CD14-positive monocyte (primary cell): ENCODE results near the gene NDUFA9. TPM values are rescaled to one million over a fixed set of nuclear protein-coding genes. Genes with fewer than 3 reads are reported as not detected.

Source experiments
- DNase-seq, 3 donors: peaks; one replicate each; pipeline ENCODE4 v3.0.0-alpha.2; 2011 to 2022
- H2AFZ ChIP-seq: 2 replicates; pipeline ENCODE4 v1.6.0; 2012; ENCODE audit warnings: mild to moderate bottlenecking, low read depth, low read length, inconsistent platforms; ENCODE audit not compliant: insufficient read depth, poor library complexity, severe bottlenecking
- H3K27ac ChIP-seq, 2 donors: 1 replicate in 1 of 2; 2 replicates in 1 of 2; pipeline ENCODE4 v1.5.1; 2012 to 2013; ENCODE audit warnings: low read length in 2 of 2, control low read depth in 1 of 2, inconsistent platforms in 1 of 2, low read depth in 1 of 2, mild to moderate bottlenecking in 1 of 2
- H3K27me3 ChIP-seq, 2 donors: one replicate each; pipeline versions ENCODE4 v1.6.0 to v1.6.1; 2011 to 2013; ENCODE audit warnings: low read length in 2 of 2; ENCODE audit not compliant: control insufficient read depth in 2 of 2, insufficient read depth in 2 of 2
- H3K36me3 ChIP-seq, 2 donors: replicated peaks in 1 of 2; 1 replicate in 1 of 2; 2 replicates in 1 of 2; pipeline versions ENCODE4 v1.5.1 to v1.6.1; 2012 to 2013; ENCODE audit warnings: low read length in 2 of 2, control low read depth in 1 of 2, inconsistent platforms in 1 of 2, mild to moderate bottlenecking in 1 of 2; ENCODE audit not compliant: insufficient read depth in 2 of 2, control insufficient read depth in 1 of 2
- H3K4me1 ChIP-seq, 2 donors: 1 replicate in 1 of 2; 2 replicates in 1 of 2; pipeline versions ENCODE4 v1.5.1 to v1.6.1; 2012 to 2013; ENCODE audit warnings: low read length in 2 of 2, control low read depth in 1 of 2, inconsistent platforms in 1 of 2, mild to moderate bottlenecking in 1 of 2, moderate library complexity in 1 of 2; ENCODE audit not compliant: insufficient read depth in 2 of 2, control insufficient read depth in 1 of 2
- H3K4me2 ChIP-seq: replicated peaks from 2 replicates; pipeline ENCODE3; 2012; ENCODE audit warnings: low read length, moderate library complexity, mild to moderate bottlenecking; ENCODE audit not compliant: poor library complexity, severe bottlenecking; ENCODE audit errors: extremely low read depth
- H3K4me3 ChIP-seq, 3 experiments: fragments of 200-600 bp in 1 of 3; sonication (generic) in 1 of 3; replicated peaks in 1 of 3; 1 replicate in 2 of 3; 2 replicates in 1 of 3; pipeline ENCODE4 v1.5.1; 2011 to 2013; ENCODE audit warnings: low read length in 3 of 3, mild to moderate bottlenecking in 3 of 3, control low read depth in 2 of 3, low read depth in 2 of 3, inconsistent platforms in 1 of 3, moderate library complexity in 1 of 3
- H3K79me2 ChIP-seq: 2 replicates; pipeline ENCODE4 v1.6.0; 2012; ENCODE audit warnings: mild to moderate bottlenecking, control low read depth, inconsistent platforms, low read length, moderate library complexity; ENCODE audit not compliant: insufficient read depth
- H3K9ac ChIP-seq: 2 replicates; pipeline ENCODE4 v1.6.0; 2017; ENCODE audit warnings: low read length, mild to moderate bottlenecking; ENCODE audit not compliant: insufficient read depth, poor library complexity, severe bottlenecking
- H3K9me3 ChIP-seq, 2 donors: replicated peaks in 1 of 2; 1 replicate in 1 of 2; 2 replicates in 1 of 2; pipeline versions ENCODE4 v1.5.1 to v1.6.1; 2012 to 2013; ENCODE audit warnings: low read length in 2 of 2, control low read depth in 1 of 2; ENCODE audit not compliant: control insufficient read depth in 1 of 2, insufficient read depth in 1 of 2
- H4K20me1 ChIP-seq: 2 replicates; pipeline ENCODE4 v1.6.0; 2012; ENCODE audit warnings: mild to moderate bottlenecking, low read length, control low read depth, moderate library complexity; ENCODE audit not compliant: insufficient read depth
- H3K27ac Mint-ChIP-seq, 7 donors: one replicate each; pipeline ENCODE4 v1.8.0; 2020; ENCODE audit warnings: mild to moderate bottlenecking in 7 of 7, mixed read lengths in 7 of 7, moderate library complexity in 6 of 7, inconsistent platforms in 2 of 7
- H3K27me3 Mint-ChIP-seq, 3 donors: one replicate each; pipeline ENCODE4 v1.8.0; 2021 to 2022; ENCODE audit warnings: low read depth in 3 of 3, mild to moderate bottlenecking in 3 of 3, mixed read lengths in 3 of 3, moderate library complexity in 3 of 3, inconsistent platforms in 1 of 3
- H3K36me3 Mint-ChIP-seq, 2 donors: one replicate each; pipeline ENCODE4 v1.8.0; 2020; ENCODE audit warnings: mixed read lengths in 2 of 2, inconsistent platforms in 1 of 2, mild to moderate bottlenecking in 1 of 2
- H3K4me1 Mint-ChIP-seq: one replicate; pipeline ENCODE4 v1.8.0; 2020; ENCODE audit warnings: mild to moderate bottlenecking, mixed read lengths
- H3K4me3 Mint-ChIP-seq, 2 donors: one replicate each; pipeline ENCODE4 v1.8.0; 2020; ENCODE audit warnings: mild to moderate bottlenecking in 2 of 2, mixed read lengths in 2 of 2, moderate library complexity in 1 of 2
- H3K9me3 Mint-ChIP-seq, 7 donors: one replicate each; pipeline ENCODE4 v1.8.0; 2020 to 2022; ENCODE audit warnings: mixed read lengths in 7 of 7, mild to moderate bottlenecking in 6 of 7, moderate library complexity in 6 of 7, inconsistent platforms in 2 of 7
- WGBS: methylation state at CpG from one replicate; pipeline ENCODE4 v1.1.5; 2013; ENCODE audit warnings: missing lambda C conversion rate; ENCODE audit not compliant: insufficient coverage; 5-methylcytosine and 5-hydroxymethylcytosine counted together
- intact Hi-C, 2 donors: fragments of 100-400 bp; cut with micrococcal nuclease; formaldehyde crosslinking; loops; one replicate each; pipeline versions ENCODE4 v1.15.0 to v1.15.1; 2023
- polyA plus RNA-seq, 3 donors: library from polyadenylated mRNA; depleted of rRNA in 1 of 3; unstranded in 2 of 3; stranded (reverse) in 1 of 3; fragments of 300-500 nt in 2 of 3; fragments of >200 nt in 1 of 3; fragmentation: Illumina TruSeq in 2 of 3; gene quantifications; 1 replicate in 2 of 3; 2 replicates in 1 of 3; pipeline ENCODE4 v1.2.3, GENCODE V29; 2012 to 2021
- TF ChIP-seq, protein P1 (sequence below): fragments of 200-600 bp; IDR thresholded peaks from one replicate; pipeline ENCODE4 v1.8.0; 2022; ENCODE audit warnings: antibody characterized with exemption, mild to moderate bottlenecking

The NDUFA9 gene
- polyA plus RNA-seq, 3 donors: 31.4 to 200 (median 136) TPM

DNA sequence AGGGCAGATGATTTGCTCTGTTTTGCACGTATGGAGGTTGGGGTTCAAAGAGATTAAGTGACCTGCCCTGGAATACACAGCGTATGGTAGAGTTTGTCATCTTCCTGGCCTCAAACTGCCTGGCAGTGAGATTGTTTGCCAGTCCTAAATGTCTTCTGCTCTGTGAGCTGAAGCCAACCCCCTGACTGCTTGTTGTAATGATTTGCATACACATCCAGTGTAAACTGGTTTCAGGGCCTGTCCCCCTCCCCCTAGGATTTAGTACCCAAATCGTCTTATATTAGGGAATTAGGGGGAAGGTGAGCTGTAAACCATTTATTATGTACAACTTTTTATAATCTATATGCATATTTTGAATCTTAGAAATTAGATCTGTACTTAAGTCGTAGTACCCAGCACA is 38.4 kb upstream of the NDUFA9 start:
- Histone ChIP-seq H3K36me3 (peaks cover 39 to 66% of the 10 kb centered on the region in 2 donors), H3K79me2 (peaks cover 10% of the 10 kb centered on the region), H3K9ac (no peak overlapping the region), H3K4me2 (no peak overlapping the region), H4K20me1 (no peaks in the 10 kb centered on the region), H3K27ac (no peak overlapping the region), H3K9me3 (no peaks in the 10 kb centered on the region), H3K4me3 (no peak overlapping the region), H3K4me1 (peaks cover 2 to 4% of the 10 kb centered on the region in 2 donors), H3K27me3 (no peaks in the 10 kb centered on the region), H2AFZ (no peak overlapping the region)
- no peak overlapping the region for H3K4me3 Mint-ChIP-seq
- TF ChIP-seq, protein P1, sequence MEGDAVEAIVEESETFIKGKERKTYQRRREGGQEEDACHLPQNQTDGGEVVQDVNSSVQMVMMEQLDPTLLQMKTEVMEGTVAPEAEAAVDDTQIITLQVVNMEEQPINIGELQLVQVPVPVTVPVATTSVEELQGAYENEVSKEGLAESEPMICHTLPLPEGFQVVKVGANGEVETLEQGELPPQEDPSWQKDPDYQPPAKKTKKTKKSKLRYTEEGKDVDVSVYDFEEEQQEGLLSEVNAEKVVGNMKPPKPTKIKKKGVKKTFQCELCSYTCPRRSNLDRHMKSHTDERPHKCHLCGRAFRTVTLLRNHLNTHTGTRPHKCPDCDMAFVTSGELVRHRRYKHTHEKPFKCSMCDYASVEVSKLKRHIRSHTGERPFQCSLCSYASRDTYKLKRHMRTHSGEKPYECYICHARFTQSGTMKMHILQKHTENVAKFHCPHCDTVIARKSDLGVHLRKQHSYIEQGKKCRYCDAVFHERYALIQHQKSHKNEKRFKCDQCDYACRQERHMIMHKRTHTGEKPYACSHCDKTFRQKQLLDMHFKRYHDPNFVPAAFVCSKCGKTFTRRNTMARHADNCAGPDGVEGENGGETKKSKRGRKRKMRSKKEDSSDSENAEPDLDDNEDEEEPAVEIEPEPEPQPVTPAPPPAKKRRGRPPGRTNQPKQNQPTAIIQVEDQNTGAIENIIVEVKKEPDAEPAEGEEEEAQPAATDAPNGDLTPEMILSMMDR: no peak
- peak overlapping the region in 1 of 7 donors; percentile 33 for H3K27ac Mint-ChIP-seq
- WGBS: 100% methylated on average over 1 of the region's 4 CpGs
- H3K27me3 Mint-ChIP-seq: no peaks in the 10 kb centered on the region
- DNase-seq: no peak
- H3K4me1 Mint-ChIP-seq: peaks cover 4% of the 10 kb centered on the region
- peaks cover 52 to 59% of the 10 kb centered on the region in 2 donors for H3K36me3 Mint-ChIP-seq
- no peaks in the 10 kb centered on the region for H3K9me3 Mint-ChIP-seq
- intact Hi-C loops: no loop called here

DNA sequence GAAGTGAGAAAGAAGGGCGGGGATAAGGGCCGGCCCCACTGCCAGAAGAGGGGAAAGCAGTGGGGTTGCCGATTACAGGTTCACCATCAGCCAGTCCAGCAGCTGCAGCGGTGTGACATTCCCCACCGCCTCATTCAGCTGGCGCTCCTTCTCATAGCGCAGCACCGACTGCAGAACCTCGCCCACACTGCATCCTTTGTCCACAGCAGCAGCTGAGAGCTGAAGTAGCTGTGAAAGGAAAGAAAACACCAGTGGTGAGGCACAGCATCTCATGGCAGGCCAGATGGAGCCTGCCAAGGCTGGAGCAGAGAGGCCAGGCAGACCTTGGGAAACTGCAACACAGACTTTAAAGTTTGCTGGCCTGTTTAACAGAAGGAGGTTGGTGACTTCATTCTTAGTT is 33.2 kb upstream of the NDUFA9 start:
- Histone ChIP-seq H3K79me2 (no peaks in the 10 kb centered on the region), H3K27ac (no peak overlapping the region), H3K9me3 (no peaks in the 10 kb centered on the region), H3K4me3 (no peak overlapping the region), H4K20me1 (no peaks in the 10 kb centered on the region), H3K36me3 (peaks cover 36 to 53% of the 10 kb centered on the region in 2 donors), H3K27me3 (no peaks in the 10 kb centered on the region), H2AFZ (no peak overlapping the region), H3K4me2 (no peak overlapping the region), H3K9ac (no peak overlapping the region), H3K4me1 (no peaks in the 10 kb centered on the region)
- no peak overlapping the region for H3K4me3 Mint-ChIP-seq
- TF ChIP-seq, protein P1: no peak
- intact Hi-C loops: no loop called here
- H3K27me3 Mint-ChIP-seq: peaks cover 0 to 2% (median 0%) of the 10 kb centered on the region in 3 donors
- peaks cover 39 to 40% of the 10 kb centered on the region in 2 donors for H3K36me3 Mint-ChIP-seq
- 94% methylated on average over 2 of the region's 9 CpGs for WGBS
- no peaks in the 10 kb centered on the region for H3K4me1 Mint-ChIP-seq
- no peak overlapping the region for H3K27ac Mint-ChIP-seq
- DNase-seq: no peak
- no peaks in the 10 kb centered on the region for H3K9me3 Mint-ChIP-seq
